ENCODE results near the gene GLP2R.

GLP2R gene

DNA sequence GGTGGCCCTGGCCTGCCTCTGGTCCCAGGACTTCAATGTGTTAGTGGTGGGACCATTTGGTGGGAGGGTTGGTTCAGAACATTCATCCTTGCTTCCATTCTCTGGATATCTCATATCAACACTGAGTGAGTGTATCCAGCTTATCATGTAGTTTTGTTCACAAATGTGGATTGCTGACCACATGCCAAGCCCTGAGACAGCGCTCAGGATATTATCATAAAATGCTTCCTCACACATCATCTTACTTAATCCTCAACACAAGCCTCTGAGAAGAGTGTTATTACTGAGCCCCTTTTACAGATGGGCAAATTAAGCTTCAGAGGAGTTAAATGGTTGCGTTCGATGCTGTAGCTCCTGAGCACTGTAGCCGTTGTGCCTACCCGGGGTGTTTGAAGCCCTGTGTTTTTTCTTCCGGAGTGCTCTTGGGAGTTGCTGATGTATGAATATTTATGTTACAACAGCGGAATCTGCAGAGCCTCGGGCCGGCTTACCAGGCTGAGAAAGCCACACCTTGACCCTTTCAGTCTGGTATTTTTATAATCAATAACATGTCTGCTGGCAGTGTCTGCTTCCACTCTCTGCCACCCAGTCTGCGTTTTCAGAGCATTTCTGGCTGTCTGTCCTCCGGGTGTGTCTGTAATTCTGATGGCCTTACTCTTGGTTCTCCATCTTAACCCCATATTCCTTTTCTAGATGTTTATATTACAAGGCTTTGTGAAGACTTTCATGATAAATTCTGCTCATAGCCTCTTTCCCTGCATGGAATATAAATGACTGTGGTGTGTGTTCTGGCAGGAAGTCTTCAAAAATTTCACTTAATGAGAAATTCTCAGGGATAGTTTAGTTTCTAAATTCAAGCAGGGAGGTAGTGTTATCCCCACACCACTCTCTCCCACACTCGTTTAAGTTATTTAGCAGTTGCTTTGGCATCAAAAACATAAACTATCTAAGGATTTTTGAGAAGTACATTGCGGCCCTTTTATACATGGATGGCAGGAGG is 2.9 kb downstream of the GLP2R start:
- TF ChIP-seq GATA3 (IDR thresholded peaks at IDR 0.05; ENCODE audit: low read depth, low read length) = no peak
- no peak for TF ChIP-seq GATA2 (IDR thresholded peaks at IDR 0.05; ENCODE audit: low read depth, low read length)

DNA sequence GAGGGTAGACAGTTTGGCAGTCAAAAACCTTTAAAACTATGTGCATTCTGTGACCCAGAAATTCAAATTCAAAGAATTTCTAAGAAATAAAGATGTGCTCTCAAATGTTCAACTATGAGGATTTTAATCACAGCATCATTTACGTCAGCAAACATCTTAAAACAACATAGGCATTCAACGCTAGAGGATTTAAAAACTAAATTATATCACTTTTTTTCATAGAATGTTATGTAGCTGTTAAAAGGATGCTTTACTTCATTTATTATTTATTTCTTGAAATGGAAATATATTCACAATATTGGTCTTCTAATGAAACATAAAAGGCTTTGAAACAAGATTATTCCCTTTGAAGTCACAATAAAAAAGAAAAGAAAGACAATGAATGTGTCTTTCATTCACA is 3.6 kb downstream of the GLP2R start:
- TF ChIP-seq GATA2 (IDR thresholded peaks at IDR 0.05; ENCODE audit: low read depth, low read length) = no peak
- no peak for TF ChIP-seq GATA3 (IDR thresholded peaks at IDR 0.05; ENCODE audit: low read depth, low read length)

DNA sequence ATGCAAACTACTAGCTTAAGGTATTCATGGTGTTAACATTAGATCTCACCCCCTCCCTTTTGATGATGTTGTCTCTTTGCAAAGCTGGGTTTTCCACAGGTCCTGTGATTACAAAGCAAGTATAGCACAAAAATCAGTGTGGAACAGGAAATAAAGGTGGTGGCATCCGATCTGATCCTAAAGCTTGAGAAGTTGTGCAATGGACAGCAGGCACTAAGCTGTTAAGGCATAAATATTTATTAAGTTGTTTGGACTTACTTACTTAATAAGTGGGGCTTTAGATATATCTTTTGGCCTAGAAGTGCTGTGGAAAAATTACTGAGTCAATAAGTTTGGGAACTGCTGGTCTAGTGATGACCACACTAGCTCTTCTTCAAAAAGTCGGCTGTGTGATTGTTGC is 5.0 kb downstream of the GLP2R start:
- TF ChIP-seq GATA3 (IDR thresholded peaks at IDR 0.05; ENCODE audit: low read depth, low read length) = no peak
- no peak for TF ChIP-seq GATA2 (IDR thresholded peaks at IDR 0.05; ENCODE audit: low read depth, low read length)

DNA sequence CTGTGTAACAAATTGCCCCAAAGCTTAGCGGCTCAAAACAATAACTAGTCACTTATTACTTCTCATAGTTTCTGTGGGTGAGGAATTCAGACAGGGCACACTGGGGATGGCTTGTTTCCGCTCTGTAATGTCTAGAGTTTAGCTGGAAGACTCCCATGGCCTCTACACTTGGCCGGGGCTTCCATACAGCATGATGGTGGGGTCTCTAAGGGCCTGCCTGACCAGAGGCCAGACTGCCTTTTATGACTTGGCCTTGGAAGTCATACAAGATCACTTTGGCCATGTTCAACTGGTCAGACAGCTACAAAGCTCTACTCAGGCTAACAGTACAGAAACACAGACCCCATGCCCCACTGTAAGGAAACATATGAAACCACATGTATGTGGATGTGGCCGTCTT is 8.2 kb downstream of the GLP2R start:
- TF ChIP-seq GATA3 (IDR thresholded peaks at IDR 0.05; ENCODE audit: low read depth, low read length) (no peak), GATA2 (IDR thresholded peaks at IDR 0.05; ENCODE audit: low read depth, low read length) (no peak)

DNA sequence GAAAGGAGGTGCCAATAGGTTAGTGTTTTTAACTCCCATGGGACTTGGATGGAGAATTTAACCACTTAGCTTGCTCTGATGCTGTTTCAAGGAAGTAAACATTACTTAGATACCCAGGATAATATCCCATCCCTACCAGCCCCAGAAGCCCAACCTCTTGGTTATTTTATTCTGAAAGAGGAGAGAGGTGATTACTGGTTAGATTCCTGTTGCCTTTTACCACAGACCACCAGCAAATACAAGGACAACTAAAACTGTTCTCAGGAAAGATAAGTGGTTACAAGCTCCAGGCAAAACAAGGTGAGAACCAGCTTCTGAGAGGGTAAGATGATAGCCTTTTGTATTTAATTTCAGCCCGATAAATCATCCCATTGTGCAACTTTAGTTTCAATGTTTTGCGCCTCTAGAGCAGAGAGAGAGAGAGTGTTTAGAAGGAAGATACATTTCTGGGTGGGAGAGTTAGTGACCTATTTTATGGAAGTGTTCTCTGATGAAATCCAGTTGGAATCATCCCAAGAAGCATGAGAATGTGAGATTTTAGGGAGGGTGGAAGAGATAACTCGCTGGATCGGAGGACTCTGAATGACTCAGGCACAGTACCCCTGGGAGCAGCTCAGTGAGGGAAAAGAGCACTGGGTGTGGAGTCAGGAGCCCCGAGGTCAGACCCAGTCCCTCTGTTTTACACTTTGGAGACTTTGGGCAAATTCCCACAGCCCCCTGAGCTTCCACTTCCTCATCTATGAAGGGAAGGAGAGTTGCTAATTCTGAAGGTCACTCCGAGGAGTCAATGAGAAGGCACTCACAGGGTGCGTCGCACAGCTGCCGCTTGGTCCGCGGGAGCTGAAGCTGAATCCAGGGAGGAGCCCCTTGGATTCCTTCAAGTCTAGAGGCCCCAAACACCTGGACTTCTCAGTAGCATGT is 12.1 kb downstream of the GLP2R start:
- TF ChIP-seq GATA3 (IDR thresholded peaks at IDR 0.05; ENCODE audit: low read depth, low read length) (no peak), GATA2 (IDR thresholded peaks at IDR 0.05; ENCODE audit: low read depth, low read length) (no peak)

DNA sequence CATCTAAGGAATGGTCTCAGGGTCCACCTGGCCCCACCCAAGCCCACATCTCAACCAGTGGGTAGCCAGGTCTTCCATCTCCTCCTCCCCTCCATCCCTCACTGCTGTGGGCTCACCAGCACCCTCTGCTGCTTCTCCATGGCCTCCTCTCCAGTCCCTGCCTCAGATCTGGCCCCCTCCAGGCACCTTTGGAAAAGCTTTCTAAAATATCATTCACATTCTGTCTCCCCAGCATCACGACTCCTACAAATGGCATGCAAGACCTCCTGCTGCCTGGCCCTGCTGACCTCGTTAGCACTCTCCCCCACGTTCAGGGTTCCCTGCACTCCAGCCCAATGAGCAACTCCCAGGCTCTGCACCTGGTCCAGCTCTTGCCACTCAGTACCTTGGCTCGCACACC is 13.7 kb downstream of the GLP2R start:
- no peak for TF ChIP-seq GATA3 (IDR thresholded peaks at IDR 0.05; ENCODE audit: low read depth, low read length)
- no peak for TF ChIP-seq GATA2 (IDR thresholded peaks at IDR 0.05; ENCODE audit: low read depth, low read length)

DNA sequence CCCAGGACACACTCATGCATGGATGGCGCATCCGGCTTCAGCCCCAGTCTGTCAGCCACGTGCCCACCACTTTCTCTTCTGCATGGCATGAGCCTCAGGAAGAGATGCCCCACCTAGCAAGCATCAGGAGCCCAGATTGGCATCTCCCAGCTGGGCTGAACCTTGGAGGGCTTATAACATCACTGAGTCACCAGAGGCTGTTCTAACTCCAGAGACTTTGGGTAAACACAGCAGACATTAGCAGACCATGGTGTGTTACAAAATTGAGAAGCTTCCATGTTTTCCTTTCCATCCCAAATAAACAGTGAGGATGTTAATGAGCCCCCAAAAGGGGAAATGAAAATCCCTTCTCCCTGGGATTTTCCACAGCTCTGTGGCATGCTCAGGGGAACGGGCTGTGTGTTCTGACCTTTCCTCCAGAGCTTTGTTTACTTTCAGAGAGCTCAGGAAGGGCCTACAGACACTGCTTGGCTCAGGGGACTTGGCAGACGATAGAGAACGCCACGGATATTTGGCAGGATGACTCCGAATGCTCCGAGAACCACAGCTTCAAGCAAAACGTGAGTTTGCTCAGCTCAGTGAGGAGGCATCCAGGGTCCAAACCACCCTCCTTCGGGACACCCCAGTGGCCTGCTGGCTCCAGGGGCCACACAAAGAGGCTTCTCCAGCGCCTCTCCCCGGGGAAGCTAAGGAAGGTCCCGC is 16.5 kb downstream of the GLP2R start:
- TF ChIP-seq GATA3 (IDR thresholded peaks at IDR 0.05; ENCODE audit: low read depth, low read length) (no peak), GATA2 (IDR thresholded peaks at IDR 0.05; ENCODE audit: low read depth, low read length) (no peak)

DNA sequence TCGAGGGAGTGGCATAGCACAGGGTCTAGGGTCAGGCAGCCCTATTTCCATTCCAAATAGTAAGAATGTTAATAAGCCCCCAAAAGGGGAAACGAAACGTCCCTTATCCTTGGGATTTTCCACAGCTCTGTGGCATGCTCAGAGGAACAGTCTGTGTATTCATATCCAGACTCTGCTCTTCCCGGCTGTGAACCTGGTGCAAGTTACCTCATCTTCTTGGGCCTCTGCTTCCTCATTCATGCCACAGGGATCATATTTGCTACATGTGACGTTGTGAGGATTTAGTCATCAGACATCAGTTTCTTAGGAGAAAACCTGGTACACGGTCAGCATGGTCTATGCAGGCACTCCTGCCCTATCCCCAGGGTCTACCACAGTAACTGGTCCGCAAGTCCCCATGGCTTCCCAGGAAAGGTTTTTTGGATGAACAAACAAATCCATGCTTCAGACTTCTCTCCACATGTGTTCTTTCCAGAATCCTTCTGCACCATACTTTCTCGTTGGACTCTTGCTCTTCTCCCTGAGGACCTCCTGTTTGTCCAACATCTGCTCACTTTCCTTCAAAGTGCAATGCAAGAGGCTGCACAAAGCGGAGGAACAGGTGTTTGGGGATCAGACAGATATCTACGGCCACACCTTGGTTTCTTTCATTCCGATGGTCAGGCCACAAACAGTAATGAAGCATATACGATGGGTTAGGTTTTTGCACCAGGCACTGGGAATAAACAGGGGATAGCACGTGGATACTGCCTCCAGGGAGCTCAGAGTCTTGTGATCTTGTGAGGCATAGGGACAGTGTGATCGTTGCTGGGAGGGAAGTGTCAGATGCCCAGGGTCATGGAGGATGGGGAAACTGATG is 17.7 kb downstream of the GLP2R start:
- TF ChIP-seq GATA3 (IDR thresholded peaks at IDR 0.05; ENCODE audit: low read depth, low read length) (no peak), GATA2 (IDR thresholded peaks at IDR 0.05; ENCODE audit: low read depth, low read length) (no peak)

DNA sequence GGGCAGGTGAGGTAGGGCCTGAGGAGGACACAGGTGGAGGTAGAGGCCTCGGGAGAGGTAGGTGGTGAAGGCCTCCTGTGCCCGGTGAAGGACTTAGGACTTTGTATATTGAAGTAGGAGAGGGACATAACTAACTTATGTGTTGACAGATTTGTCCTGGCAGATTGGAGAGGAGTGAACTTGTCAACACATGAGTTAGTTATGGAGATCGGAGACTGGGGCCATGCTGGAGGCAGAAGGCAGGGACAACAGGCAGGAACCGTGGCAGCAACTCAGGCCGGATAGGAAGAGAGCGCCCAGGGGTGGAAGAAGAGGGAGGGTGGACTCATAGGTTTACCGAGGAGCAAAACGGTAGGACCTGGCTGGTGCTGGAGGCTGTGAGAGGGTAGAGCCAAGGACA is 18.4 kb downstream of the GLP2R start:
- TF ChIP-seq GATA3 (IDR thresholded peaks at IDR 0.05; ENCODE audit: low read depth, low read length) (no peak), GATA2 (IDR thresholded peaks at IDR 0.05; ENCODE audit: low read depth, low read length) (no peak)

DNA sequence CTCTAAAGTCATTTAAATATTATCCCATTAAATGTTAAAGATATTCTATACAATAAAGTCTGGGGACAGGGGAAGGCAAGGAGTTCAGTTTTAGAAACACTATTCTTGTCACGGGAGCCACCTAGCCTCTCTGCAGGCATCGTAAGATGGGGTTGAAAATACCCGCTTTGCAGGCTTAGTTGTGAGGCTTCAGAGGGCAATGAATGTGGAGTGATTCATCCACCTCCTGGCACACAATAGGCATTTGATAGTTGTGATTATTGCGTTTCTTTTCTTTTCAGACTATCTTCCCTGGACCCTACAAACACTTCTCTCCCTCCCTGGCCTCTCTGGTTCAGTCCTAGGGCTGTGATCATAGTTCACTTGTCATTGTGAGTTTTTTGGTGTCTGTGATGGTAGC is 19.6 kb downstream of the GLP2R start:
- TF ChIP-seq GATA2 (IDR thresholded peaks at IDR 0.05; ENCODE audit: low read depth, low read length) (no peak), GATA3 (IDR thresholded peaks at IDR 0.05; ENCODE audit: low read depth, low read length) (no peak)

DNA sequence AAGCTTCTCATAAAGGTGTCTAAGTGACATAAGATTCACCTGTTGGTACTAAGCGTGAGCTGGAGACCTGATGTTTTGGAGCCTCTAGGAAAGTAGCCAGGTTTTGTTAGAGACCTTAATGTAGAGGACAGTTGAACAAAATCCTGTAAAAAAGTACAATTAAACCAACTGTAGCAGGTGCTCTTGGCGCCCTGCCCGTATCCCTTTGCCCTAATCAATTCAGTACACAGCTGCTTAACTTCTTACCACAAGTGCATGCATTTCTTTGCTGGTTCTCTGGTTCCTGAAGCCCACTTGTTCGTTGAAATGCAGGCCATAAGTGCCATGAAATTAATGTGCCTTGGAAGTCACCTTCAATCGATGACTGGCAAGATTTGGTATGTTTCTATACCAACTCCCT is 24.4 kb downstream of the GLP2R start:
- TF ChIP-seq GATA3 (IDR thresholded peaks at IDR 0.05; ENCODE audit: low read depth, low read length) (no peak), GATA2 (IDR thresholded peaks at IDR 0.05; ENCODE audit: low read depth, low read length) (no peak)

DNA sequence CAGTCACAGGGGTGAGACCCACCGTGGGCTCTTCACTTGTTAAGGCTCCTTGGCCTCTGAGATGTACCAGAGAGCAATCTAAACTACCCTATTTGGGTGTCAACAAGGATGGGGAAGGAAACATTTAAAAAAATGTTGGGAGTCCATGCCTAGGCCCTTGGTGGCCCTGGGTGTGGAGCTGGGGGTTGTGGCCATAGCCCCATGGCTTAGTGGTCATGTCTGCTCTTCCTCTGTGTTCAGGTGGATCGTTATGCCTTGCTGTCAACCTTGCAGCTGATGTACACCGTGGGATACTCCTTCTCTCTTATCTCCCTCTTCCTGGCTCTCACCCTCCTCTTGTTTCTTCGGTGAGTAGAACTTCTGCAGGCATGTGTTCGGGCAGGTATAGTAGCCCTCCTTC is 28.5 kb downstream of the GLP2R start:
- TF ChIP-seq GATA2 (IDR thresholded peaks at IDR 0.05; ENCODE audit: low read depth, low read length) (no peak), GATA3 (IDR thresholded peaks at IDR 0.05; ENCODE audit: low read depth, low read length) (no peak)

DNA sequence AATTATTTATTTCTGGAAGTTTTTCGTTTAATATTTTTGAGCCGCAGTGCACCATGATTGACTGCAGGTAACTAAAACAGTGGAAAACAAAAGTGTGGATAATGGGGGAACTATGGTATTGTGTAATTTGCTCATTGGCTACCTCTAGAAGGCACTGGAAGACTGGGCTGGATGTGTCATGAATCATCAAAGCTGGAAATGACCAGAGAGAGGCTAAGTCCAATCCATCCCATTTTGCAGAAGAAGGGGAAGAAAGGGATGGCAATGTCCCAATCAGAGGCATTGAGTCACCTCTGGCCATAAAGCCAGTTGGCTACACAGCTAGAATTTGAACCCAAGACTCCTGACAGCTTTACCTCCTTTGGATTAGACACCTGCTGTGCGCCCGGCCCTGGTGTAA is 29.3 kb downstream of the GLP2R start:
- TF ChIP-seq GATA3 (IDR thresholded peaks at IDR 0.05; ENCODE audit: low read depth, low read length) (no peak), GATA2 (IDR thresholded peaks at IDR 0.05; ENCODE audit: low read depth, low read length) (no peak)
